K562 (cell line): ENCODE measurements around the gene ERAL1. TPM values are rescaled to one million over a fixed set of nuclear protein-coding genes. Genes with fewer than 3 reads are reported as not detected.

ENCODE experiments used
- C11orf30 ChIP-seq: fragments of 450-650 bp; IDR thresholded peaks from 2 replicates; pipeline ENCODE4 v1.6.1; 2016; ENCODE audit warnings: low read depth, mild to moderate bottlenecking
- FOXP1 ChIP-seq: sonication (generic); formaldehyde crosslinking; IDR thresholded peaks from 2 replicates; pipeline ENCODE4 v1.8.0; 2022; ENCODE audit warnings: mild to moderate bottlenecking, missing genetic modification reagents
- GABPA ChIP-seq: fragments of 200-800 bp; sonication (Bioruptor generic); conservative IDR thresholded peaks from 2 replicates; pipeline ENCODE4 v1.6.1; 2016; ENCODE audit warnings: low read depth, missing genetic modification characterization, missing compliant biosample characterization
- HDAC1 ChIP-seq, 2 experiments: fragments of 450-650 bp; IDR thresholded peaks; 2 replicates each; pipeline ENCODE4 v1.6.1; 2016 to 2017; ENCODE audit warnings: inconsistent platforms in 1 of 2, mild to moderate bottlenecking in 1 of 2, moderate library complexity in 1 of 2
- JUNB ChIP-seq: fragments of 450-650 bp; formaldehyde crosslinking; conservative IDR thresholded peaks from 2 replicates; pipeline ENCODE4 v1.4.0; 2020; ENCODE audit warnings: mild to moderate bottlenecking
- MCM5 ChIP-seq: fragments of 450-650 bp; IDR thresholded peaks from 2 replicates; pipeline ENCODE4 v1.6.1; 2016; ENCODE audit warnings: low read depth
- NFYB ChIP-seq: IDR thresholded peaks from 2 replicates; pipeline ENCODE4 v1.6.1; 2011; ENCODE audit warnings: mild to moderate bottlenecking, moderate library complexity; ENCODE audit not compliant: insufficient read length; ENCODE audit errors: extremely low read depth
- OTX1 ChIP-seq: fragments of 450-650 bp; formaldehyde crosslinking; IDR thresholded peaks from 2 replicates; pipeline ENCODE4 v1.4.0; 2022; ENCODE audit warnings: mild to moderate bottlenecking
- SIN3A ChIP-seq, 2 experiments: fragments of 150-350 bp in 1 of 2; IDR thresholded peaks; 2 replicates each; pipeline ENCODE4 v1.6.1; 2011 to 2016; ENCODE audit warnings: borderline replicate concordance in 2 of 2, low read depth in 2 of 2, low read length in 2 of 2, mild to moderate bottlenecking in 2 of 2, moderate library complexity in 2 of 2; ENCODE audit not compliant: control insufficient read depth in 1 of 2
- STAT5A ChIP-seq: IDR thresholded peaks from 2 replicates; pipeline ENCODE4 v1.6.1; 2012; ENCODE audit warnings: low read length, inconsistent platforms, borderline replicate concordance
- ZKSCAN3 ChIP-seq: fragments of 250-450 bp; sonication (Bioruptor Pico); IDR thresholded peaks from 2 replicates; pipeline ENCODE4 v1.4.0; 2020
- ZNF253 ChIP-seq: fragments of 250-450 bp; sonication (Bioruptor Pico); conservative IDR thresholded peaks from 2 replicates; pipeline ENCODE4 v1.6.1; 2021; ENCODE audit warnings: mild to moderate bottlenecking
- ZNF311 ChIP-seq: fragments of 250-450 bp; sonication (Bioruptor Pico); IDR thresholded peaks from 2 replicates; pipeline ENCODE4 v1.4.0; 2020; ENCODE audit warnings: mild to moderate bottlenecking, moderate library complexity
- ZNF41 ChIP-seq: fragments of 250-450 bp; sonication (Bioruptor Pico); conservative IDR thresholded peaks from 2 replicates; pipeline ENCODE4 v1.4.0; 2020; ENCODE audit warnings: mild to moderate bottlenecking
- polyA plus RNA-seq, 8 experiments: library from polyadenylated mRNA; depleted of rRNA in 4 of 8; stranded (reverse) in 5 of 8; unstranded in 3 of 8; fragments of >200 nt; fragmentation: Nextera tagmentation in 2 of 8; fragmentation: Illumina TruSeq in 1 of 8; extraction: Ambion mirVana in 2 of 8; extraction: Trizol in 1 of 8; gene quantifications; 2 replicates each; pipeline versions ENCODE4 v1.2.1 to v1.2.3, GENCODE V29; 2011 to 2014; ENCODE audit warnings: inconsistent platforms in 1 of 8, missing spikeins in 1 of 8
- total RNA-seq, 7 experiments: library from RNA; depleted of rRNA in 6 of 7; stranded (reverse); fragments of >200 nt in 6 of 7; fragmentation: Illumina TruSeq in 2 of 7; extraction: Trizol in 2 of 7; gene quantifications; 2 replicates each; pipeline versions ENCODE4 v1.2.1 to v1.2.3, GENCODE V29; 2011 to 2021; ENCODE audit warnings: low replicate concordance in 1 of 7
- TF ChIP-seq, protein P1 (sequence below): fragments of 450-650 bp; IDR thresholded peaks from 2 replicates; pipeline ENCODE4 v1.6.1; 2017; ENCODE audit warnings: mild to moderate bottlenecking, moderate library complexity
- TF ChIP-seq, protein P2 (sequence below): fragments of 200-800 bp; sonication (Bioruptor generic); IDR thresholded peaks from 2 replicates; pipeline ENCODE4 v1.6.1; 2016; ENCODE audit warnings: missing genetic modification characterization, missing compliant biosample characterization

Gene ERAL1
- total and polyA plus RNA-seq, 9 of the 15 experiments (the other 6 are each of a cell fraction or from before 2014, with no cell fraction given) = 37.5 to 351 (median 106) TPM

DNA sequence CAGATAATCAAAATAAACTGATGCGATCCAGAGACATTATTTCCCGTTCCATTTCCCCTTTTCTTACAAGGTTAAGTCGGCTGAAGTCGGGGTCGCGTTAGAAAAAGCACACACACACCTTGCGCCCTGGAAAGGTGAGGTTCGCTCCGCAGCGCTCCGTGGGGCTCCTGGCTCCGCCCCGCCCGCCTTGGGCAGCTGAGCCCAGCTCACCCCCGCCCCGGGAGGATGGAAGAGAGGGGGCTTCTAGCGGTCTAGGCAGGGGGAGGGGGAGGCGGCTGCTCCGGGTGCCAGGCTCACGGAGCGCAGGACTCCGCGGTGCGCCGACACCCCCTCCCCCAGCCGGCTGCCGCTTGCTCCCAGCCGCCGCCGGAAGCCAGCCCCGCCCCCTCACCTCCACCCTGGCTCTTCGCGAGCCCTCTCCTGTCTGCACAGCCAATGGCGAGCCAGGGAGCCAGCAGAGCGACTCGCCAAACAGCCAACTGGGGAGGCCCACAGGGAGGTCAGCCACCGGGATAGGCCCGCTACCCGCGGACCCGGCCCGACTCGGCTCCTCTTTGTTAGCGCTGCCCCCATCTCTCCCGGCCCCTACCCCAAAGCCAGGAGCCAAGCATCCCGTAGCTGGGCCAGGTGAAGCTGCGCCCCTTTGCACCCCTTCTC lies 42.6 kb upstream of the ERAL1 start (continued):
- TF ChIP-seq ZNF311 (no peak), STAT5A (no peak), ZNF41 (CRISPR knock-in tag) (no peak), OTX1 (CRISPR knock-in tag) (no peak), GABPA (tag) (peak; percentile 93), NFYB (peak; percentile 95), JUNB (CRISPR knock-in tag) (no peak), HDAC1 (IDR thresholded peaks at IDR 0.05) (peak in 1 of 2 experiments; percentile 52; a peak in 2 of 4 replicates), FOXP1 (CRISPR knock-in tag) (no peak), ZNF253 (CRISPR knock-in tag) (no peak), SIN3A (IDR thresholded peaks at IDR 0.05; ENCODE audit: borderline replicate concordance in 2 of 2, control insufficient read depth in 1 of 2, low read depth in 2 of 2, low read length in 2 of 2) (peak; percentile 20 to 62; a peak in 3 of 4 replicates), C11orf30 (no peak), MCM5 (no peak), ZKSCAN3 (CRISPR knock-in tag) (no peak)
- TF ChIP-seq, protein P1, sequence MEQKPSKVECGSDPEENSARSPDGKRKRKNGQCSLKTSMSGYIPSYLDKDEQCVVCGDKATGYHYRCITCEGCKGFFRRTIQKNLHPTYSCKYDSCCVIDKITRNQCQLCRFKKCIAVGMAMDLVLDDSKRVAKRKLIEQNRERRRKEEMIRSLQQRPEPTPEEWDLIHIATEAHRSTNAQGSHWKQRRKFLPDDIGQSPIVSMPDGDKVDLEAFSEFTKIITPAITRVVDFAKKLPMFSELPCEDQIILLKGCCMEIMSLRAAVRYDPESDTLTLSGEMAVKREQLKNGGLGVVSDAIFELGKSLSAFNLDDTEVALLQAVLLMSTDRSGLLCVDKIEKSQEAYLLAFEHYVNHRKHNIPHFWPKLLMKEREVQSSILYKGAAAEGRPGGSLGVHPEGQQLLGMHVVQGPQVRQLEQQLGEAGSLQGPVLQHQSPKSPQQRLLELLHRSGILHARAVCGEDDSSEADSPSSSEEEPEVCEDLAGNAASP = no peak
- TF ChIP-seq, protein P2, sequence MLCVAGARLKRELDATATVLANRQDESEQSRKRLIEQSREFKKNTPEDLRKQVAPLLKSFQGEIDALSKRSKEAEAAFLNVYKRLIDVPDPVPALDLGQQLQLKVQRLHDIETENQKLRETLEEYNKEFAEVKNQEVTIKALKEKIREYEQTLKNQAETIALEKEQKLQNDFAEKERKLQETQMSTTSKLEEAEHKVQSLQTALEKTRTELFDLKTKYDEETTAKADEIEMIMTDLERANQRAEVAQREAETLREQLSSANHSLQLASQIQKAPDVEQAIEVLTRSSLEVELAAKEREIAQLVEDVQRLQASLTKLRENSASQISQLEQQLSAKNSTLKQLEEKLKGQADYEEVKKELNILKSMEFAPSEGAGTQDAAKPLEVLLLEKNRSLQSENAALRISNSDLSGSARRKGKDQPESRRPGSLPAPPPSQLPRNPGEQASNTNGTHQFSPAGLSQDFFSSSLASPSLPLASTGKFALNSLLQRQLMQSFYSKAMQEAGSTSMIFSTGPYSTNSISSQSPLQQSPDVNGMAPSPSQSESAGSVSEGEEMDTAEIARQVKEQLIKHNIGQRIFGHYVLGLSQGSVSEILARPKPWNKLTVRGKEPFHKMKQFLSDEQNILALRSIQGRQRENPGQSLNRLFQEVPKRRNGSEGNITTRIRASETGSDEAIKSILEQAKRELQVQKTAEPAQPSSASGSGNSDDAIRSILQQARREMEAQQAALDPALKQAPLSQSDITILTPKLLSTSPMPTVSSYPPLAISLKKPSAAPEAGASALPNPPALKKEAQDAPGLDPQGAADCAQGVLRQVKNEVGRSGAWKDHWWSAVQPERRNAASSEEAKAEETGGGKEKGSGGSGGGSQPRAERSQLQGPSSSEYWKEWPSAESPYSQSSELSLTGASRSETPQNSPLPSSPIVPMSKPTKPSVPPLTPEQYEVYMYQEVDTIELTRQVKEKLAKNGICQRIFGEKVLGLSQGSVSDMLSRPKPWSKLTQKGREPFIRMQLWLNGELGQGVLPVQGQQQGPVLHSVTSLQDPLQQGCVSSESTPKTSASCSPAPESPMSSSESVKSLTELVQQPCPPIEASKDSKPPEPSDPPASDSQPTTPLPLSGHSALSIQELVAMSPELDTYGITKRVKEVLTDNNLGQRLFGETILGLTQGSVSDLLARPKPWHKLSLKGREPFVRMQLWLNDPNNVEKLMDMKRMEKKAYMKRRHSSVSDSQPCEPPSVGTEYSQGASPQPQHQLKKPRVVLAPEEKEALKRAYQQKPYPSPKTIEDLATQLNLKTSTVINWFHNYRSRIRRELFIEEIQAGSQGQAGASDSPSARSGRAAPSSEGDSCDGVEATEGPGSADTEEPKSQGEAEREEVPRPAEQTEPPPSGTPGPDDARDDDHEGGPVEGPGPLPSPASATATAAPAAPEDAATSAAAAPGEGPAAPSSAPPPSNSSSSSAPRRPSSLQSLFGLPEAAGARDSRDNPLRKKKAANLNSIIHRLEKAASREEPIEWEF = no peak
